Left ventricle myocardium inferior (tissue), 1 donor: ENCODE measurements around the gene LRBA. TPM values are rescaled to one million over a fixed set of nuclear protein-coding genes. Genes with fewer than 3 reads are reported as not detected.
"Not testable (repeated sequence)": the region's sequence is repeated elsewhere in the genome, so short reads cannot be mapped to it uniquely, and the experiment has no call there.

Source experiments
- DNase-seq: peaks from one replicate; pipeline ENCODE4 v3.0.0-alpha.2; 2020
- H3K27ac ChIP-seq: fragments of 200-600 bp; replicated peaks from 2 replicates; pipeline ENCODE4 v1.8.0; 2021
- H3K27me3 ChIP-seq: fragments of 200-600 bp; 2 replicates; pipeline ENCODE4 v1.8.0; 2021; ENCODE audit warnings: low read depth
- H3K36me3 ChIP-seq: fragments of 200-600 bp; 2 replicates; pipeline ENCODE4 v1.8.0; 2021
- H3K4me1 ChIP-seq: fragments of 200-600 bp; 2 replicates; pipeline ENCODE4 v1.8.0; 2021
- H3K4me3 ChIP-seq: fragments of 200-600 bp; 2 replicates; pipeline ENCODE4 v1.8.0; 2021; ENCODE audit warnings: mild to moderate bottlenecking, moderate library complexity
- H3K9me3 ChIP-seq: fragments of 200-600 bp; replicated peaks from 2 replicates; pipeline ENCODE4 v1.8.0; 2021
- CTCF ChIP-seq: fragments of 200-600 bp; IDR thresholded peaks from 2 replicates; pipeline ENCODE4 v1.8.0; 2021; ENCODE audit warnings: antibody characterized with exemption, mild to moderate bottlenecking, borderline replicate concordance
- intact Hi-C: fragments of 100-400 bp; cut with micrococcal nuclease; formaldehyde crosslinking; loops from one replicate; pipeline ENCODE4 v1.11.0; 2022
- total RNA-seq: library from RNA; stranded (reverse); fragmentation: NEBNext Ultra II Directional; extraction: Animal tissue kit (Norgen Biotek cat#: 25700); gene quantifications from one replicate; pipeline ENCODE4 v1.2.1, GENCODE V29; 2021
- donor health status: DM: no; HTN: yes; CAD: no; lungs with severe emphysema.

LRBA gene
- total RNA-seq, 1 donor from 2014 or later = 19.1 TPM

- Histone ChIP-seq H3K4me1 (no peaks in the 10 kb centered on the region), H3K27me3 (no peaks in the 10 kb centered on the region), H3K36me3 (peaks cover 5% of the 10 kb centered on the region), H3K27ac (no peak overlapping the region), H3K9me3 (peaks cover 17% of the 10 kb centered on the region), H3K4me3 (no peak overlapping the region)
- DNase-seq = no peak
- intact Hi-C loops = no loop called here
- TF ChIP-seq CTCF = no peak
Observed at GRCh38 chr4:150562751-150563150, 452.3 kb downstream of the LRBA start.

- TF ChIP-seq CTCF = no peak
- Histone ChIP-seq H3K9me3 (peaks cover 17% of the 10 kb centered on the region), H3K4me3 (no peak overlapping the region), H3K4me1 (no peaks in the 10 kb centered on the region), H3K36me3 (peaks cover 5% of the 10 kb centered on the region), H3K27me3 (no peaks in the 10 kb centered on the region), H3K27ac (no peak overlapping the region)
- DNase-seq = no peak
- intact Hi-C loops = no loop called here
Observed at GRCh38 chr4:150562250-150562649, 452.8 kb downstream of the LRBA start.

GRCh38 chr4:150561143-150561737, 453.8 kb downstream of the LRBA start:
- TF ChIP-seq CTCF = no peak
- H3K36me3 ChIP-seq = peaks cover 5% of the 10 kb centered on the region
- intact Hi-C loops = no loop called here
- no peak overlapping the region for H3K27ac ChIP-seq
- no peaks in the 10 kb centered on the region for H3K4me1 ChIP-seq
- no peak overlapping the region for H3K4me3 ChIP-seq
- H3K27me3 ChIP-seq = no peaks in the 10 kb centered on the region
- H3K9me3 ChIP-seq = peaks cover 17% of the 10 kb centered on the region
- DNase-seq = no peak

GRCh38 chr4:150557811-150558210, 457.3 kb downstream of the LRBA start:
- DNase-seq, H3K27ac ChIP-seq, H3K4me1 ChIP-seq, H3K27me3 ChIP-seq, intact Hi-C loops, H3K4me3 ChIP-seq, H3K9me3 ChIP-seq, H3K36me3 ChIP-seq: not testable (repeated sequence)

- intact Hi-C loops = no loop called here
- Histone ChIP-seq H3K9me3 (no peaks in the 10 kb centered on the region), H3K27ac (no peak overlapping the region), H3K4me1 (no peaks in the 10 kb centered on the region), H3K36me3 (no peaks in the 10 kb centered on the region), H3K27me3 (no peaks in the 10 kb centered on the region), H3K4me3 (no peak overlapping the region)
- no peak for DNase-seq
- TF ChIP-seq CTCF = no peak
Observed at GRCh38 chr4:150547154-150547838, 467.8 kb downstream of the LRBA start.

GRCh38 chr4:150546286-150546685, 468.8 kb downstream of the LRBA start:
- intact Hi-C loops = no loop called here
- Histone ChIP-seq H3K4me1 (no peaks in the 10 kb centered on the region), H3K27me3 (no peaks in the 10 kb centered on the region), H3K4me3 (no peak overlapping the region), H3K9me3 (no peaks in the 10 kb centered on the region), H3K27ac (no peak overlapping the region), H3K36me3 (no peaks in the 10 kb centered on the region)
- no peak for DNase-seq
- no peak for TF ChIP-seq CTCF
